GM20431 (cell line): ENCODE results near the gene PPP1R9B.

Experiments used
- in situ Hi-C: fragments of 300-500 bp; cut with MseI, MboI; formaldehyde crosslinking; loops from one replicate; pipeline ENCODE4 v1.15.0; 2020; ENCODE audit warnings: low sequenced_read_pairs; ENCODE audit not compliant: unreplicated experiment

Gene PPP1R9B

DNA sequence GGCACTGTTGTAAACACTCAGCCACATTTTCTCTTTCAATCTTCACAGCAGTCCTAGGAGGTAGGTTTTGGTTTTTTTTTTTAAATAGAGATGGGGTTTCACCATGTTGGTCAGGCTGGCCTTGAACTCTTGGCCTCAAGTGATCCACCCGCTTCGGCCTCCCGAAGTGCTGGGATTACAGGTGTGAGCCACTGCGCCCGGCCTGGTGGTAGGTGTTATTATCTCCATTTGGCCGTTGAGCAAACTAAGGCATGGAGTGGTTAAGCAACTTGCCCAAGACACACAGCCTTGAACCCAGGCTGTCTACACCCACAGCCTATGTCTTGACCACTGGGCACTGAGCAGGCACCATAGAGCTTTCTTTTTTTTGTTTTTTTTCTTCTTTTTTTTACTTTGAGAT, 24.0 kb upstream of the PPP1R9B start:
- in situ Hi-C loops, result no loop called here

- in situ Hi-C loops, result no loop called here
Observed at GRCh38 chr17:50173335-50173941, 23.0 kb upstream of the PPP1R9B start.

GRCh38 chr17:50172936-50173334, 22.5 kb upstream of the PPP1R9B start:
- in situ Hi-C loops, result no loop called here

GRCh38 chr17:50172130-50172529, 21.7 kb upstream of the PPP1R9B start:
- in situ Hi-C loops, result no loop called here

GRCh38 chr17:50171371-50172071, 21.0 kb upstream of the PPP1R9B start:
- in situ Hi-C loops, result no loop called here

DNA sequence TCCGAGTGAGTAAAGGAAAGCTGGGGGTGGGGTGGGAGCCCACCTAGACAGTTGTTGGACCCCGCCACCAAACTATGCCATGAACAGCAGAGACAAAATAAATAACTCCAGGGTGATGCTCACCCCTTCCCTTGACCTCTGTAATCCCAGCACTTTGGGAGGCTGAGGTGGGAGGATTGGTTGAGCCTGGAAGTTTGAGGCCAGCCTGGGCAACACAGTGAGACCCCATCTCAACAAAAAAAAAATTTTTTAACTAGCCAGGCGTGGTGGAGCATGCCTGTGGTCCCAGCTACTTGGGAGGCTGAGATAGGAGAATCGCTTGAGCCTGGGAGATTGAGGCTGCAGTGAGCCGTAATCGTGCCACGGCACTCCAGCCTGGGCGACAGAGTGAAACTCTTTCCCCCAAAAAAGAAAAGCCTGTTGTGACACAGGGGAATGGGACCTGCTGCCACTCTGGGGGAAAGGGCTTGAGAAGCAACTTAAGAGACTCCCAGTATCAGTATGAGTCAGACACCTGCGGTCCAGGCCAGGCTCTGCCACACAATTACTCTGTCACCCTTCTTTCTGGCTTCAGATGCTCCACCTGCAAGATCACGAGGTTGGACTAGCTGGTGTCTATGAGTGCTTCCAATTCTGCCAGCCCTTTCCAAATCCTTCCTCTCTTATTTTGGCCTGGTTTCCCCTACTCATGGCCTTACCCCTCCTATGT, 20.3 kb upstream of the PPP1R9B start:
- in situ Hi-C loops, result no loop called here

DNA sequence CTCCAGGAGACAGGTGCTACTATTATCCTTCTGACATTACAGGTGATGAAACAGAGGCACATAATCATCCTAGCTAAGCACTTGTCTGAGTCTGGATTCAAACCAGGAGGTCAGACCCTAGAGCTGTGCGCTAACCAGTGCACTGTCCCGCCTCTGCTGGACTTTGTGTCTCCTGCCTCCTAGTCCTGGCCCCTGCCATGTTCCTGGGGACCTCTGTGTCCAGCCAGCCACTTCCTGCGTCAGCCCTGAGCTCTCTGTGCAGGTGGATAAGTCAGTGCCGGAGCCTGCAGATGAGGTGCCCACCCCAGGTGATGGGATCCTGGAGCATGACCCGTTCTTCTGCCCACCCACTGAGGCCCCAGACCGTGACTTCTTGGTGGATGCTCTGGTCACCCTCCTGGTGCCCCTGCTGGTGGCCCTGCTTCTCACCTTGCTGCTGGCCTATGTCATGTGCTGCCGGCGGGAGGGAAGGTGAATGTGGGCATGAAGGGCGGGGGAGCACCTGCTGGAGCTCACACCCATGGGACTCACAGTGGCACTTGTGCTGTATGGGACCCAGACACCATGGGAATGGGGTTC, 19.5 kb upstream of the PPP1R9B start:
- in situ Hi-C loops, result no loop called here

GRCh38 chr17:50169121-50169764, 18.8 kb upstream of the PPP1R9B start:
- in situ Hi-C loops, result no loop called here

- in situ Hi-C loops, result no loop called here
Observed at GRCh38 chr17:50168319-50168718, 17.8 kb upstream of the PPP1R9B start.

DNA sequence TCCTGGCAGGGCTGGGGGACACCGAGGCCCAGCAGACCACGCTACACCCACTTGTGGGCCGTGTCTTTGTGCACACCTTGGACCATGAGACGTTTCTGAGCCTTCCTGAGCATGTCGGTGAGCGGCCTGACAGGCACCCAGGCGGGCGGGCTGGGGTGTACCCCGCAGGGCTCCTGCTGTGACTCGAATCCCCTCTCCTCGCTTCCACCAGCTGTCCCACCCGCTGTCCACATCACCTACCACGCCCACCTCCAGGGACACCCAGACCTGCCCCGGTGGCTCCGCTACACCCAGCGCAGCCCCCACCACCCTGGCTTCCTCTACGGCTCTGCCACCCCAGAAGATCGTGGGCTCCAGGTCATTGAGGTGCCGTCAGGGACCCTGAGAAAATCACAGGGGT, 16.9 kb upstream of the PPP1R9B start:
- in situ Hi-C loops, result no loop called here

GRCh38 chr17:50166518-50167181, 16.2 kb upstream of the PPP1R9B start:
- in situ Hi-C loops, result no loop called here

- in situ Hi-C loops, result no loop called here
Observed at GRCh38 chr17:50165867-50166517, 15.5 kb upstream of the PPP1R9B start, which contains the start of gene SGCA. Gene SGCA, plus strand, starts transcription at chr17:50166005. Its CDS starts 36 bp downstream, at chr17:50166041.

DNA sequence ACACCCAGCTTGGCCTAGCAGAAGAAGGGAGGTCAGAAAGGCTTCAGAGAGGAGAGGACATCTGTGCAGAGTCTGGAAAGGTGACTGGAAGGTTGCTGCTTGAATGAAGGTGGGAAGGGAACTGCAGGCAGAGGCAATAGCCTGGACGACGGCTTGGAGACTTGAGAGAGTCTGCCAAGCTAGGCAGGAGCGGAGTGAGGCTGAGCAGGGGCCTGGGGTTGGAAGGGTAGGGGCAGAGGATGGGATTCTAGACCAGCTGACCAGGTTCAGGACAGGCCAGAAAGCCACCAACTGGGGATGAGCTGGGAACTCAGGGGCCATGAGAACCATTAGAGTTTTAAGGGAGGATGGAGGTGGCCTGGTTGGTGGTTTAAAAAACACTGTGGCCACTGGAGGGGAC, 15.0 kb upstream of the PPP1R9B start:
- in situ Hi-C loops, result no loop called here

- in situ Hi-C loops, result no loop called here
Observed at GRCh38 chr17:50165066-50165465, 14.6 kb upstream of the PPP1R9B start.

DNA sequence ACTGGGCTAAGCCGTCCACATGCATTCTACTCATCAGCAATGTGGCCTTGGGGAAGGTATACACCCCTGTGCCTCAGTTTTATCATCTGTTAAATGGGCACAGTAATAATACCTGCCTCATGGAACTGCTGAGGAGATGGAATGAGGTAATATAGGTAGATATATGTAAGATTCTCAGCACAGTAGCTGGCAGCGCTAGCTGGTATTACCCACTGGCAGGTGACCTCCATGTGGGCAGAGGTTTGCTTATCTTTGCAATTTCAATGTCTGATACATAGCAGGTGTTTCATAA, 14.2 kb upstream of the PPP1R9B start:
- in situ Hi-C loops, result no loop called here

DNA sequence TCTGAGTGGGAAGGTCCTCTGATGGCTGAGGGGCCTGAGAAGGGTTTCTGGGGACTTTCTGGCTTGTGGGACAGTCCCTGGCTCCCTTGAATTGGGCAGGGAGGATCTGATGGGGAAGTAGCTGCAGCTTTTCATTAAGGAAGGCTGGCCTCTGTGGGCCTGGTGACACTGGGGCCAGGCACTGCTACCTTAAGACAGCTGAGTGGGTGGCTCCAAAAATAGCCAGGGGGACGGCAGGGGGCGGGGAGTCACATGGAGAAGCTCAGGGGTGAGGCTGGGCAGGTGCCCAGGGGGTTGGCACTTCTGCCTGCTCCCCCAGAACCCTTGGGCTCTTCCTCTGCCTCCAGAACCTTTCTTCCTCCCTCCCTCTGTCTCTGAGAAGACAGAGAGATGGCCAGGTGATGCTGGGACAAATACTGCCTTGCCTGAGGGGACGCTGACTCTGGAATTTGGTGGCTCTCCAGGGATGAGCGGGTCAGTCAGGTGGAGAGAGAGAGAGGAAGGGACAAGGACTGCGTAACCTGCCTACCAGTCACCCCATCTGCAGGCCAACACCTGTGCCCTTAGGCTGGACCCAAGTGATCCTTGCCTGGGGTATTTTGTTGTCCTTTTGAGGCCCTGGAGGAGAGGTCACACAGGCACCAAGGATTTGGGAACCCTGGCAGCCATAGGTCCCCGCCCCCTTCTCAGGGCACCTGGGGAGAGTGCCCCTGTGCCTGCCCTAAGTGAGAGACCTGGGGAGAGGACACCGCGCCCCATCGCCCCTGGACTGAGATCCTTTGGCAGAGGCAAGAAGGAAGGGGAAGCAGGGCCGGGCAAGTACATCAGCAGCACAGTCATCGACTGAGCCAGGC, 13.6 kb upstream of the PPP1R9B start:
- in situ Hi-C loops, result no loop called here

DNA sequence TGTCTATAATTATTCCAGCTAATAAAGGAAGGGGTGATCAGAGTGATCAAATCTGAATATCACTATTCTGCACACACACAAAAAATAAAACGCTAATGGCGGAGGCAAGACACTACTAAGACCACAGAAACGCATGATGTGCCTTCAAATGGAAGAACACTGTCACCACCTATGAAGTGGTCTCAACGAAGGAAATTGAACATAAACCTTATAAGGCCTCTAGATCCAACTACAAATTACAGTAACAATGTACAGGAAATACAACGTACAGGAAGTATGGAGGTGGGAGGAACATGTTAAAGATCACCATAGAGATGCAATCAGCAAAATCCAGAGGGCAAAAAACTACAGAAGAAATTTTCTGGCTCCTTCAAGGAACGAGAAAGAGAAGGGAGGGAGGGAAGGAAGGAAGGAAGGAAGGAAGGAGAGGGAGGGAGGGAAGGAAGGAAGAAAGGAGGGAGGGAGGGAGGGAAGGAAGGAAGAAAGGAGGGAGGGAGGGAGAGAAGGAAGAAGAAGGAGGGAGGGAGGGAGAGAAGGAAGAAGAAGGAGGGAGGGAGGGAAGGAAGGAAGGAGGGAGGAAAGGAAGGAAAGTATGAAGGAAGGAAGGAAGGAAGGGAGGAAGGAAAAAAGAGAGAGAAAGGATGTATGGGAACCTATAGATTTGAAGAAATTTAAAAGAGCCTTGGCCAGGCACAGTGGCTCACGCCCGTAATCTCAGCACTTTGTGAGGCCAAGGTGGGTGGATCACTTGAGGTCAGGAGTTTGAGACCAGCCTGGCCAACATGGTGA, 12.2 kb upstream of the PPP1R9B start:
- in situ Hi-C loops, result no loop called here

GRCh38 chr17:50161911-50162288, 11.4 kb upstream of the PPP1R9B start:
- in situ Hi-C loops, result no loop called here
